Fibroblast of the conjunctiva (primary cell): ENCODE results near the gene IMMP2L.

ENCODE experiments used
- DNase-seq: peaks from one replicate; pipeline ENCODE4 v3.0.0-alpha.2; 2010; ENCODE audit warnings: low read depth

Gene IMMP2L

DNA sequence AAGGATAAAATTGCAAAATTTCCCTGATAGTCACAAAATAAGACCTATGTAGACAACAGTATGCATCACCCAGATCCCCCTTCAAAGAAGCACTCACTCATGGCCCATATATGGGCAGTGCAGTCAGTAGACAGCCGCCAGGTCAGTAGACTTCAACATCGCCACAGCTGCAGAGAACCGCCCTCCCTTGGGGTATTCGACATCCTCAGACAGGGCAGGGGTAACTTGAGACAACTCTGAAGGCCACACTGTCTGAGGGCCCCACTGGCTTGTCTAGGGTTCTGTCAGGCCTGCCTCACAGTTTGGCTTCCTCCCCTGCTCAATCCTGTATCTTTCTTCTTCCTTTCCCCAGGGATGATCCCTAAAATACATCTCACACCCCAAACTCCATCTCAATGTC lies 172.3 kb downstream of the IMMP2L start:
- DNase-seq = no peak

DNA sequence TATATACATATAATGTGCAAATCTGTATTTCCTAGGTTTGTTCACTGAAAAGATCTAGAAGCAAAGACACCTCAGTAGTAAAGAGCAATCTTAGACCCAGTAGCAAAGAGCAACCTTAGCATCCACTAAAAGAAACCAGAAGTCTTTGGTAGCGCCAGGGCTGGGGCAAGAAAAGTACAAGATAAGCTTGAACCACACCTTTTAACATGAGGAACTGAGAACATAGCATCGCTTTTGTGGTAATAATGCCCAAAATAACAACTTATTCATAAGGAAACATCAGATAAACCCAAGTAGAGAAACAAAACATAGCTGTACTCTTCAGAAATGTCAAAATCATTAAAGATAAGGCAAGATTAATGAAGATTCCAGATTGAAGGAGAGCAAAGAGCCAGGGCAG lies 173.4 kb downstream of the IMMP2L start:
- DNase-seq = no peak

DNA sequence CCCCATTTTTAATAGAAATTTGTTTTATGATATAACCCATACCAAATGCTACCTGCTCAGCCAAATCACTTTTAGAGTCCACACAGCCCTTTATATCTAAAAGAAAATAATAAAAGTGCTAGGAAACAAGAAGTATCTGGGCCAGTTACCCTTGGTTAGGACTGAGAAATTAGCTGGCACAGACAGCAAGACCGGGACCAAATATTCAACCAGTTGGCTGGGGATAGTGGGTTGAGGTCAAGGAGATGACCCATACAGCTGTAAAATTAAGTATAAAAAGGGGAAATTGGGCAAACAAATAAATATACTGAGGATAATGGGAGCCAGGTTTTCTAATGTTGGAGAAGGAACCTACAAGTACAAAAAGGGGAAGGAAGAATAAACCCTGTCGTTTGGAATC lies 174.3 kb downstream of the IMMP2L start:
- no peak for DNase-seq

DNA sequence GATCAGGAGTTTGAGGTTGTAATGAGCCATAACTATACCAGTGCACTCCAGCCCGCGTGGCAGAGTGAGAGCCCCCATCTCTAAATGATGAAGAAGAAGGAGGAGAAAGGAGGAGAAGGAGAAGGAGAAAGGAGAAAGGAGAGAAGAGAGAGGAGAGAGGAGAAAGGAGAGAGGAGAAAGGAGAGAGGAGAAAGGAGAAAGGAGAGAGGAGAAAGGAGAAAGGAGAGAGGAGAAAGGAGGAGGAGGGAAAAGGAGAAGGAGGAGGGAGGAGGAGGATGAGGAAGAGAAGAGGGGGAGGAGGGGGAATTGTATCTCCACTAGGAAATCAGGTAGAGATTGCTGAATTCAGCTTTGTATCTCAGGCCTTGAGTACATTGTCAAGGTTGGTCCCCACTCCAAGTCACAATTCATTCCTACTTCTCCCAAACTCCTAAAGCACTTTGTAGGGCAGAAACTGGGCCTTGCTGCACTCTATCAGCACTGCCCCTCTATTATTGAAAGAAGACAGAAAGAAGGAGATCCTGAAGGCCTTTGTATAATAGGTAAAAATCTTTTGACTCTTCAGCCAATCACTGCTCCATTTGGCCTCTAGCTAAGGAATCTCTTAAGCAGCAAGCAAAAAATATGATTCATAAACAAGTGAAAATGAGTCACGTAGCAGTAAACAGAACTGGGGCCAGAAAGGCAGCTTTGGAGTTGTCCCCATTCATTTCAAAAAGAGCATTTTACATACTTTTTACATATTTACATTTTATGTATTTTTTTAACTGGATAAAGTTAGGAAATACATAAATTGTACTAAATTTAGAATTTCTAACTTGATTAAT lies 178.0 kb downstream of the IMMP2L start:
- DNase-seq = peak; percentile 5

DNA sequence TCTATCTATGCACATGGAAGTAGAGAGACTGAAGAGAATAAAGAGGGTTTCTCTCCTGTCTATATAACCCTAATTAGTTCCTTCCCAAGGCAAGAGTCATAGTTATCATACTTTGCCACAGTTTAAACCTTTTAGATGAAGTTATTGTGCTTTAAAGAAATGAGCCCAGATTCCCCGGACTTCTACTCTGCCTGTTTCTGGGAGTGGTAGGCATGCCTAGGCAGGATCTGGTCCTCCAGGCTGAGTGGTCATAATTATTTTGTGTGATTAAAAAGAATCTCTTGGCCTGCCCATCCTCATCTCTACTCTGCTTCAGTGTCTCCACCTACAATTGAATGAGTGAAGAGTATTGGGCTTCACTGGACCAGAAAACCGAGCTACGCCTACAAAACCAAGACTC lies 179.2 kb downstream of the IMMP2L start:
- no peak for DNase-seq

DNA sequence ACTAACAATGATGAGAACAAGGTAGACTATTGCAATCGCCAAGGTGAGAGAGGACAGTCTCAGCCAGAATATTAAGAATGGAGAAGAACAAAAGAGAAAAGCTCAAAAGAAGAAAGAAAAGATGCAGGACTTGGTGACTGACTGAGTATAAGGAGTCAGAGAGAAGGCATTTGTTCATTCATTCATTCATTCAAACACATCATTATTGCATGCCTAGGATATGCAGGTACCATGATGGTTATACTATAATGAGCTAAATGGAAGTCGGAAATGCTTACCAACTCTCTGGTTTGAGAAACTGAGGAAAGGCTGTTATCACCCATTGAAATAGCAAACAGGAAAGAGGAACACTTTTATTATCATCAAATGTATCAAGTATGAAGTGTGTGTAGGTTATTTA lies 180.7 kb downstream of the IMMP2L start:
- DNase-seq = no peak

DNA sequence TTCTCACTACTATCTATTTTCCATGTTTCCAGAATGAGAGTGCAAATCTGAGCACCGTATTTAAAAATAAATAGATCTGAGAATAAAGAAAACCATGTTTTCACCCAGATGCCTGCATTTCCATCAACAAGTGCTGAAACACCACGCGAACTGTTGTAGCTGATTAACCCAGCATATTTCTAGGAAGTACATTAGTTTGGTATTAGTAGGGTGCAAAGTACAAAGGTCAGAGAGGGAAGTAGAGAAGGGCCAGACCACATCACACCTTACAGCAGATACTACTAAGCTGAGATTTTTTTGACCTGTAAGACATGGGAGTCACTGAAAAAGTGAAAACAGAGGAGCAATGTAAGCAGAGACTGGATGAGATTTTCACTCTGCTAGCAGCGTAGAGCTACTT lies 181.3 kb downstream of the IMMP2L start:
- no peak for DNase-seq

DNA sequence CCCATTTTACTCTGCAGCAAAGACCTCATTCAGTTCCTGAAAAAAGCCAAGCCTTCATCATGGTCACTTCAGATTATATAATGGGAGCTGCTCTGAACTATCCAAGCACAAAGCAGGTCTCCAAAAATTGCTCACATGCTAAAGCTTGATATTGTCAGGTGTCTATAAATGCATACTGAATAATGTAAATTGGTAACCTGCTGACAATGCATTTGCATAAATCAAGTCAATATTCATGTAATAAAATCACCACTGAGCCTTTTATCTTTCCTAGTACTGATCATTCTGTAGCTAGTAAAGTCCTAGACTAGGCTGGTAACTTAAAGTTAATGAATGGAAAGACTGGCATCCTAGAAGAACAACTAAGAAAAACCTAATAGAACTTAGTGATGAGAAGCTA lies 188.3 kb downstream of the IMMP2L start:
- no peak for DNase-seq

DNA sequence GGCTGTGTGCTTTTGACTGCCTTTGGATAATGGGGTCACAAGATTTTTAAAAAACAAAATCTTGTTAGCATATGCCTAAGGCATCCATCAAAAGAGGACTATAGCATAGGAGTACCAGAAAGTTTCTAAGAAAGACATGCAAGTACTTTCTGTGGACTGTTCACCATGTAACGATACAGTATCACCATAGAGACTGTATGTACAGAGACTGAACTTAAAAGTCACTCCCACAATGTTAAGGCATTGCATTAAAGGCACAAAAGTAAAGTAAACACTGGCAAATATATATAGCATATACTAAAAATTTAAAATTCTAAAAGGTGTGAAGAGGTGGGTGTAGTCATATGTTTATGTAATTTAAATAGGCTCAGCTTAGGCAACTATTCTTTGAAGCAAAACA lies 190.9 kb downstream of the IMMP2L start:
- DNase-seq = no peak

DNA sequence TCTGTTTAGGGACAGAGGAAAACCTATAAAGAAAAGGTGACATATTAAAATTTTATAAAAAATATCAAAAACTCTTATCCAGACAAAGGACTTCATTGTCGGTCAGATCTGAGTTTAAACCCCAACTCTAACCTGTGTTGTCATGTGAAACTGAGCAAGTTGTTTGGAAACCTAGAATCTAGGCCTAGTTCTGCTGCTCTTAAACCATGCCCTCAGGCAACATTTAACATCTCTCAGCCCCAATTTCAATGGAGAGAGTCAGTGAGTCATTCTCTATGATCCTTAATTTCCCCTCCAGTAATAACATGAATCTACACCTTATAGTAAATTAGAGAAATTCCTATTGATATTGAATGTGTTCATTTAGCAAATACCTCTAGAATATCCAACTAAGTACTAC lies 192.3 kb downstream of the IMMP2L start:
- no peak for DNase-seq

DNA sequence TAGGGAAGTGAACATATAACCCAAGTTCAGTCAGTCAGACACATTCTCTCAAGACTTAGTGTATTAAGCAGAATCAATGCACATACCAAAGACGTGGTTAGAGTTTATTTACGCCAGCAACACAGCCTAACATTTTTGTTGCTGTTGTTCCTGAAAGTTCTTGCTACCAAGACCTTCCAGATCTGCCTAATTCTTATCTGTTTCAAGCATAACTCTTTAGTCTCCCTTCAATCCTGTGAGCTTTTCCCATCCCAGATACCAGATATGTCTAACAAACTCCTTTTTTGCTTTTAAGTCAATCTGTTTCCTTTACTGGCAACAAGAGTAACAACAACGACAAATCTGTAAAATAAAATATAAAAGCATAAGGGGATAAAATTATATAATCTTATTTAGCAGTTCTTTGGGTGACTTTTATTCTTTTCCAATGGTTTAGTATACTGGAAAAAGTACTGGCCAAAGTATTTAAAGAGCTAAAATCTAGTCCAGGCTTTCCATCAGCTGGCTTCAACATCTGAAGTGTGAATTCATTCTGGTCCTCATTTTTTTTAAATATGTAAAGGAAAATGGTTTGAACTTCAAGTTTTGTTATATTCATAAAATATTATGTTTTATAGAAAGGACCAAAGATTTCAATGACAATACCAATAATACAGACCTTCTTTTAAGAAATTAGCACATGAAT lies 193.8 kb downstream of the IMMP2L start:
- no peak for DNase-seq

DNA sequence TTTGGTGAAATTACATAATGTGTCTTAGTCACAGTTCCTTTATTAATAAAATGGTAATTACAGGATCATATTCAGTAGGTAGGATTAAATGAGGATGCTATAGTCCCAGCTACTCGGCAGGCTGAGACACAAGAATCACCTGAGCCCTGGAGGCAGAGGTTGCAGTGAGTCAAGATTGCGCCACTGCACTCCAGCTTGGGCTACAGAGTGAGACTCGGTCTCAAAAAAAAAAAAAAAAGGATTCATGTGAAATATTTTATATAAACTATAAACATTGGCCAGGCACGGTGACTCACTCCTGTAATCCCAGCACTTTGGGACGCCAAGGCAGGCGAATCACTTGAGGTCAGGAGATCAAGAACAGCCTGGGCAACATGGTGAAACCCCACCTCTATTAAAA lies 197.9 kb downstream of the IMMP2L start:
- DNase-seq = peak; percentile 26

DNA sequence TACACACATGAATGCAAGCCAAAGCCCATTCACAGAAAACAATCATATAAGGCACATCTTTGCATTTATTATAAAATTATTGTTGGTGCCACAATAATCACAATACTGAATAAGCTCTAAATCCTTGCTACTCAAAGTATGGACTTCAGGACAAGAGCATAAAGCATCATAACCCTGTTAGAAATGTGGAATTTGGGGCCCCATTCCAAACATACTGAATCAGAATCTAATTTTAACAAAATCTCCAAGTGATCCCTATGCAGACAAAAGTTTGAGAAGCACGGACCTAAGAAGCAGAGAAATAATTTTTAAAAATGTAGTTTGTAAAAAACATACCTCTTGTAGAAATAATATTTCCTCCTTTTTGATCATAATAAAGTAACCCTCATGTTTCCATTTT lies 199.2 kb downstream of the IMMP2L start:
- no peak for DNase-seq

DNA sequence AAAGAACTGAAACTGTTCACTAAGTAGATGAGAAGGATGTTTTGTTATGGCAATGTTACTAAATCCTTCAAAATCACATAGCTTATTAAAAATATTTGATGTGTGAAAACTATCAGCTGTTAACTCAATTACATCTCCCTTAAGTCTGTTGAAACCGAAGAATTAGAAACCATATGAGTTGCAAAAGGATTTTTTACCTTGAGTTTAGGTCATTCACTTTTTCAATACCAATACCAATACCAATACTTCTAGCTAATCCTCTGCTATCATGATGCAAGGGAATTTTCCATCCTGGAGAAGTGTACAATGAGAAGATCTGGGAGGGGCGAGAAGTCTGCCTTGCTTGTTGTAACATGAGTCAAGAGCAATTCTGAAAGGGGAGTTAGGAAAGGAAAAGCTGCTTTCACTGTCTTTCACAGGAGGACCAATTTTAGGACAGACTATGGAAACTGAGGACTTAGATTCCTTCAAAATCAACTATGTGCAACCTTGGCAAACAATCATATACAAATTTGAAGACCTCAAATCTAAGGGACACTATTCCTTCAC lies 199.7 kb downstream of the IMMP2L start:
- no peak for DNase-seq

DNA sequence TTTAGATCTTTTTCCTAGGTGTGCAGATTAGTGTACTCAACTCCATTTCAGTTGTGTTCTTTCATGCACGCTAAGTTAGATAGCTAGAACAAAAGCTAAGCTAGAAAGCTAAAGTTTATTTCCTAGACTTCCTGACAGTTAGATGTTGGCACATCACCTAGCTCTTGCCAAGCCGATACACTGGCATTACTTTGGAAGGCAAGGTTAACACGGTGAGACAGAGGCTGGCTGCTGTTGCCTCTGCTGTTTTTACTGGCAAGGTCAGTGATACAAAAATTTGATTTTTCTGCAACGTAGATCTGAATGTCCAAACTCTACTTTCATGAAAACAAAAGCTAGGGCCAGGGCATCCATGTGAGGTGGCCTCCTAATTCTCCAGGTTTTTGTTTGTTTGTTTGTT lies 203.4 kb downstream of the IMMP2L start:
- DNase-seq = no peak

DNA sequence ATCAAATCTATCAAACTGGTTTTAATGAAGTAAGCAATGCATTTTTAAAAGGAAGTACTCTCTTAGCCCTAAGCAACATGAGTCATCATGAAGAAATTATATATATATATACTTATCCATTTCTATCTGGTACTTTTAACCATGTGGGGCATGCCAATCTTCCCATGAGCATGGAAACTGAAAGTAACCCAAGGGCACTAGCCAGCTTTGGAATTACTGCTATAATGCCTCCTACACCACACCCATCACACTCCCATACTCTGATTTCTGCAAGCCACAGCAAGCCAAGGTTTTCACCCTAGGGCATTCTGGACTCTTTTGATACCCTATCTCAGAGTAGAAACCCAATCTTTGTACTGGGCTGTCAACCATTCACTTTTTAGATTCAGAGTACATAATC lies 204.6 kb downstream of the IMMP2L start:
- DNase-seq = peak; percentile 43

DNA sequence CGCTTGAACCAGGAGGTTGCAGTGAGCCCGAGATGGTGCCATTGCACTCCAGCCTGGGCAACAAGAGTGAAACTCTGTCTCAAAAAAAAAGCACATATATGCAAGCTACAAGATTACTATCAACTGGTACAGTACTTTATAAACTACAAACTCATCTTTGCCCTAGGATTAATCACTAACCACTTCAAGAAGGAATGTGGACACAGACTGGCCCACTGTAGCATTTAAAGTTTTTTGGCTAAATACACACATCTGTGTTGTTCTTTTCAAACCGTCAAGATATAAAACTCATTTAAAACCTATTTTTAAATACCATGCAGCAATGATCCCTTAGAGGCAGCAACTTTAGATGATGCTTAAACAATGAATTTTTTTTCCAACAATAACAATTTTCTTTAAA lies 205.4 kb downstream of the IMMP2L start:
- DNase-seq = no peak

DNA sequence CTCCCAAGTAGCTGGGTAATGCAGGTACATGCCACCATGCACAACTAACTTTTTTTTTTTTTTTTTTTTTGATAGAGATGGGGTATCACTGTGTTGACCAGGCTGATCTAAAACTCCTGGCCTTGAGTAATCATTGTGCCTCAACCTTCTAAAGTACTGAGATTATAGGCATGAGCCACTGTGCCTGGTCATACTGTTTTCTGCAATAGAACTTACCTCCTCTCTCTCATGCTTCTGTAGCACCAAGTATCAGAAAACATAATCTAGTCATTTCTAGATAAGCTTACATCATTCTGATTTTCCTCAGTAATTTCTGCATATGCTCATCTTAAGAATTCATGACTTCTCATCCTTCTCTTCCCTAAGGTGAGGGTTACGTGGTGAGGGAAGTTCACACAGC lies 210.0 kb downstream of the IMMP2L start:
- no peak for DNase-seq

DNA sequence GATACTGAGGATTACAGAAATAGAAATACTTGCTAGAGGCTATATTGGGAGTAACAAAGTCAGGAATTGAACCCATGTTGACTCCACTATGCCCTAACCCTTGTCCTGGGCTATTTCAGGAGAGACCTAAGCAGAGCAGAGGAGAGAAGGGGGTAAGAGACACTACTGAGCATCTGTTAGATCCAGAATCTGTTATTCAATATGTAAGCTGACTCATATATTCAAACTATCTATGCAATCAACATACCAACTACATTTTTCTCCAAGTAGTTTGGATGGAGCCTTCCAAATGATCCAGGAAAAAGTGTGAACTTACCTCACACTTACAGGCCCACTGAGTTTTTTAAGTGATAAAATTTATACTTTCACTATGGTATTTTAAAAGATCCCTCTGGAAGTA lies 216.1 kb downstream of the IMMP2L start:
- no peak for DNase-seq

DNA sequence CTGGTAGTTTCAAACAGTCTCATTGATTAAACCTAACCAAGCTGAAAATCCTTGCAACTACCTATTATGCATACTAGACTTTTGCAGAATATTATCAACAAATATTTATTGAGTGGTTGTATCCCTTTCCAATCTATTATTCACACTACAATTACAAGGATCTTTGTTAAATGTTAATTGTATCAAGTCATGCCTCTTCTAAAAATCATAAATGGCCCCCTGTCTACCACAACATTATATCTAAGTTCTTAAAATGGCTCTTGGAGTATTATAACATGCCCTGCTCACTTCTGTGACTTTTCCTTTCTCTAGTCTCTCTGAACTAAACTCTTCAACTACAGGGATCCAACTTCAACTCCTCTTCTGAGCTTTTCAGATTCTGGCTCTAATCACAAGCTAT lies 219.3 kb downstream of the IMMP2L start:
- DNase-seq = no peak

DNA sequence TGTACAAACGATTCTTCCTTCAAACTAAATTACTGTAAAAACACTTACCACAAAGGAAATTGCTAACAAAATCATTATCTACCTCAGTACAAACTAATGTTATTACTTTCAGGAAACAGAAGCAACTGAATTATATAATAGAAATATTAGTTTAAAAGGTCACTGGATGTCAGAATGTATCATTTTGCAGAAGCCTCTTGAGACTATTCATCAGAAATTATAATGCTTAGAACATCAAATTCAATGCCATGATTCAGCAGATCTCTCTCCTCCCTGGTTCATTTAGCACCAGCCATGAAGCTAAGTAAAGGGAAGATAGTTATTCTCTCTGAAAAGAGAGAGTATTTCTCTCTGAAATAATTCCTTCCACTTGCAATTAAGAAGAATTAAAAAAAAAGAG lies 223.3 kb downstream of the IMMP2L start:
- no peak for DNase-seq

DNA sequence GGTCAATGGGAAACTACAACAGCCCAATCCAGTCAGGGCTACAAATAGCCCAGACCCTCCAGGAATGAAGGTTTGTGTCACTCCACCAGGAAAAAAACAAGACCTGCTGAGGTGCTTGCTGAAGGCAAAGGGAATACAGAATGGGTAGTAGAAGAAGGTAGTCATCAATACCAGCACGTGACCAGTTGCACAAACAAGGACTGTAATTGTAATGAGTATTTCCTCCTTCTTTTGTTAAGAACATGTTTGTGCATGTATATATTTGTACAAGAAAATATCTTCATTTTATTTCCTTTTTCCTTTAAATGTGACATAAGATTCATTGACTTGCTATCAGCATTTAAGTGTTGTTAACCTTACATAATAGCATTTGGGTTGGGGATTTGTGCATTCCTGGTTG lies 229.3 kb downstream of the IMMP2L start:
- no peak for DNase-seq

DNA sequence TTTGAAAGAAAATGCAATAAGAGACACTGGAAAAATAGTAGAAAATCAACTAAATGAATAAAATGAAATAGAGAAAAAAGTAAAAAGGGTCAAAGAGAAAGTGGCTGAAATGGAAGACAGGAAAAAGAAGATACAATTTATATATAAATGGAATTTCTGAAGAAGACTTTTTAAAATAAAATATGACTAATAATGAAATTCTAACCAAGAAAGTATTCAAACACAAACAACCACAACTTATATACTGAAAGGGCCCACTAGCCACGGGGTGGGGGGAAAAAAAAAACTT lies 232.1 kb downstream of the IMMP2L start:
- no peak for DNase-seq
